Medulla oblongata (tissue), 1 donor: ENCODE data around the gene RNF141.

Source experiments
- DNase-seq: peaks from one replicate; pipeline ENCODE4 v3.0.0-alpha.2; 2015; ENCODE audit errors: extremely low spot score

The RNF141 gene

GRCh38 chr11:10483174-10483573 is 57.8 kb downstream of the RNF141 start:
- DNase-seq, result no peak

- no peak for DNase-seq
Measured at GRCh38 chr11:10481560-10482349, 59.2 kb downstream of the RNF141 start.

- DNase-seq, result no peak
Measured at GRCh38 chr11:10480760-10481159, 60.2 kb downstream of the RNF141 start.

GRCh38 chr11:10480026-10480425 is 61.0 kb downstream of the RNF141 start:
- no peak for DNase-seq

GRCh38 chr11:10478574-10479550 is 62.1 kb downstream of the RNF141 start:
- DNase-seq, result peak; percentile 61

- no peak for DNase-seq
Measured at GRCh38 chr11:10478066-10478465, 62.9 kb downstream of the RNF141 start.

GRCh38 chr11:10477690-10478046 is 63.3 kb downstream of the RNF141 start:
- DNase-seq, result no peak

GRCh38 chr11:10476927-10477689 is 63.9 kb downstream of the RNF141 start:
- DNase-seq, result no peak

GRCh38 chr11:10476342-10476741 is 64.6 kb downstream of the RNF141 start:
- DNase-seq, result no peak

GRCh38 chr11:10474551-10474950 is 66.4 kb downstream of the RNF141 start:
- DNase-seq, result no peak

- no peak for DNase-seq
Measured at GRCh38 chr11:10473371-10473770, 67.6 kb downstream of the RNF141 start.

- DNase-seq, result no peak
Measured at GRCh38 chr11:10462746-10463300, 78.2 kb downstream of the RNF141 start.
